Stomach (tissue), 9 donors: ENCODE data around the gene RABEP2. TPM values are rescaled to one million over a fixed set of nuclear protein-coding genes. Genes with fewer than 3 reads are reported as not detected.

Experiments
- DNase-seq, 2 donors: peaks; one replicate each; pipeline versions ENCODE4 v3.0.0 to v3.0.0-alpha.2; 2013 to 2019
- H3K27ac ChIP-seq, 5 donors: fragments of 200-600 bp in 4 of 5; sonication (generic) in 4 of 5; one replicate each; pipeline ENCODE4 v1.5.1; 2013 to 2019; ENCODE audit warnings: mild to moderate bottlenecking in 1 of 5, moderate library complexity in 1 of 5
- H3K27me3 ChIP-seq, 3 donors: fragments of 200-600 bp; sonication (generic); one replicate each; pipeline ENCODE4 v1.5.1; 2017 to 2019; ENCODE audit warnings: mixed run types in 1 of 3
- H3K36me3 ChIP-seq, 4 donors: fragments of 200-600 bp; sonication (generic); 1 replicate in 3 of 4; 2 replicates in 1 of 4; pipeline ENCODE4 v1.5.1; 2016 to 2019
- H3K4me1 ChIP-seq, 4 donors: fragments of 200-600 bp; sonication (generic); one replicate each; pipeline ENCODE4 v1.5.1; 2016 to 2019
- H3K4me3 ChIP-seq, 4 donors: fragments of 200-600 bp; sonication (generic) in 3 of 4; one replicate each; pipeline ENCODE4 v1.5.1; 2016 to 2019; ENCODE audit warnings: mild to moderate bottlenecking in 1 of 4
- H3K9me3 ChIP-seq, 4 donors: fragments of 200-600 bp; sonication (generic); one replicate each; pipeline ENCODE4 v1.5.1; 2016 to 2019
- EP300 ChIP-seq: sonication (generic); formaldehyde crosslinking; IDR thresholded peaks from one replicate; pipeline ENCODE4 v1.6.1; 2017; ENCODE audit warnings: antibody characterized with exemption
- POLR2A ChIP-seq, 4 donors: fragments of 450-650 bp; IDR thresholded peaks; one replicate each; pipeline ENCODE4 v1.6.1; 2016; ENCODE audit warnings: antibody characterized with exemption in 4 of 4, control low read depth in 2 of 4, mild to moderate bottlenecking in 1 of 4, moderate library complexity in 1 of 4
- POLR2AphosphoS5 ChIP-seq, 3 donors: sonication (generic); formaldehyde crosslinking; IDR thresholded peaks; one replicate each; pipeline ENCODE4 v1.6.1; 2016; ENCODE audit warnings: antibody characterized with exemption in 3 of 3
- WGBS, 5 donors: extraction: QIAGEN DNeasy Blood & Tissue Kit in 3 of 5; methylation state at CpG; one replicate each; pipeline versions ENCODE4 v1.1.5 to v1.1.7; 2013 to 2018; 5-methylcytosine and 5-hydroxymethylcytosine counted together
- intact Hi-C: fragments of 100-400 bp; cut with DNase I; formaldehyde crosslinking; loops from one replicate; pipeline ENCODE4 v1.15.1; 2023; ENCODE audit warnings: low total_unique reads
- polyA plus RNA-seq, 3 donors: library from polyadenylated mRNA; stranded (reverse); fragments of 200-250 nt; gene quantifications; one replicate each; pipeline ENCODE4 v1.2.3, GENCODE V29; 2013
- total RNA-seq, 5 donors: library from RNA; depleted of rRNA; stranded (reverse); fragments of >200 nt; gene quantifications; one replicate each; pipeline versions ENCODE4 v1.1.0 to v1.2.3, GENCODE V29; 2014 to 2016
- TF ChIP-seq, protein P1 (sequence below), 7 experiments: fragments of 450-650 bp in 4 of 7; fragments of 200-600 bp in 3 of 7; sonication (generic) in 3 of 7; IDR thresholded peaks; one replicate each; pipeline ENCODE4 v1.5.1; 2016 to 2019; ENCODE audit warnings: antibody characterized with exemption in 7 of 7, control low read depth in 2 of 7, mild to moderate bottlenecking in 1 of 7
- donor health status: healthy with polysubstance abuse.
- donor health status: Bipolar disorder and iron deficiency.
- donor health status: healthy.

The RABEP2 gene
- total and polyA plus RNA-seq, 8 donors = 20.3 to 350 (median 33.7) TPM

DNA sequence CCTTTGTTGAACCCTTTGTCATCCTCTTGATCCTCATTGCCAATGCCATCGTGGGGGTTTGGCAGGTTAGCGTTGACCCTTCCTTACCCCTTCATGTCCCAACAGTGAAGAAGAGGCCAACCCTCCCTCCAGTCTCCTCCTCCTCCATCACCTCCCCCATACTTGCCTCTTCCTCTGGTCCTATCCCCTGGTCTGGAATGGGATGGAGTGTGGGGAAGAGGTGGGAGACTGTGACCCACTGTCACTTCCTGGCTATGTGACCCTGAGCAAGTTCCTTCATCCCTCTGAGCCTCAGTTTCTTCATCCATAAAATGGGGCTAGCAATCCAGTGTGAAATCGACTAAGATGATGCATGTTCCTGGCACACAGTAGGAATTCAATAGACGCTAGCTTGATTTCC is 44.1 kb downstream of the RABEP2 start:
- intact Hi-C loops = loop anchor here (10.0 kb wide), 2 partner anchors 46 to 54 kb away; partner anchors contain the start of gene CD19
- peaks cover 0 to 44% (median 10%) of the 10 kb centered on the region in 3 donors for H3K27me3 ChIP-seq
- TF ChIP-seq EP300 (no peak), POLR2A (IDR thresholded peaks at IDR 0.05) (no peak), POLR2AphosphoS5 (IDR thresholded peaks at IDR 0.05) (no peak)
- TF ChIP-seq, protein P1, sequence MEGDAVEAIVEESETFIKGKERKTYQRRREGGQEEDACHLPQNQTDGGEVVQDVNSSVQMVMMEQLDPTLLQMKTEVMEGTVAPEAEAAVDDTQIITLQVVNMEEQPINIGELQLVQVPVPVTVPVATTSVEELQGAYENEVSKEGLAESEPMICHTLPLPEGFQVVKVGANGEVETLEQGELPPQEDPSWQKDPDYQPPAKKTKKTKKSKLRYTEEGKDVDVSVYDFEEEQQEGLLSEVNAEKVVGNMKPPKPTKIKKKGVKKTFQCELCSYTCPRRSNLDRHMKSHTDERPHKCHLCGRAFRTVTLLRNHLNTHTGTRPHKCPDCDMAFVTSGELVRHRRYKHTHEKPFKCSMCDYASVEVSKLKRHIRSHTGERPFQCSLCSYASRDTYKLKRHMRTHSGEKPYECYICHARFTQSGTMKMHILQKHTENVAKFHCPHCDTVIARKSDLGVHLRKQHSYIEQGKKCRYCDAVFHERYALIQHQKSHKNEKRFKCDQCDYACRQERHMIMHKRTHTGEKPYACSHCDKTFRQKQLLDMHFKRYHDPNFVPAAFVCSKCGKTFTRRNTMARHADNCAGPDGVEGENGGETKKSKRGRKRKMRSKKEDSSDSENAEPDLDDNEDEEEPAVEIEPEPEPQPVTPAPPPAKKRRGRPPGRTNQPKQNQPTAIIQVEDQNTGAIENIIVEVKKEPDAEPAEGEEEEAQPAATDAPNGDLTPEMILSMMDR (IDR thresholded peaks at IDR 0.05) = no peak
- DNase-seq = no peak
- 73 to 83% (median 77%) methylated on average over 4 of the region's 4 CpGs for WGBS, 5 donors
- H3K36me3 ChIP-seq = no peaks in the 10 kb centered on the region
- no peak overlapping the region for H3K27ac ChIP-seq
- H3K4me1 ChIP-seq = peaks cover 14 to 20% (median 18%) of the 10 kb centered on the region in 4 donors
- H3K4me3 ChIP-seq = no peak overlapping the region
- H3K9me3 ChIP-seq = no peaks in the 10 kb centered on the region

DNA sequence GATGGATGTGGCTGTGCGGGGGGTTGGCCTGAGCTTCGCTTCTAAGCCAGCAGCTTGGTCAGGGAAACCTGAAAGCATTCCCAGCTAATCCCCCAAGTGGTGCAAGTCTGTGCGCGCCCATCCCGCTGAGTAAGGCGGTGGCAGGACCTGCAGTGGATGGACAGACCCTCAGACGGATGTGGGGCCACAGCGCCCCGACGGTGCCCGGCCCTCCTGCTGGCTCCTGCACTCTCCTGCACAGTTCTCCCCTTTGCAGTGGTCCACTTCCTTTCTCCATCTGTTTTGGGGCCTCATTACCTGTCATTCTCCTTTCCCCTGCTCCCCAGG is 44.5 kb downstream of the RABEP2 start:
- WGBS, 5 donors = 7 to 39% (median 23%) methylated on average over 5 to 11 of the region's 11 CpGs
- intact Hi-C loops = loop anchor here (10.0 kb wide), 2 partner anchors 46 to 54 kb away; partner anchors contain the start of gene CD19
- Histone ChIP-seq H3K27ac (no peak overlapping the region), H3K27me3 (peaks cover 0 to 44% (median 10%) of the 10 kb centered on the region in 3 donors), H3K4me3 (peak overlapping the region in 3 of 4 donors; percentile 64 to 87 (median 71)), H3K36me3 (no peaks in the 10 kb centered on the region), H3K4me1 (peaks cover 14 to 20% (median 18%) of the 10 kb centered on the region in 4 donors), H3K9me3 (no peaks in the 10 kb centered on the region)
- no peak for DNase-seq
- TF ChIP-seq EP300 (no peak), POLR2AphosphoS5 (IDR thresholded peaks at IDR 0.05) (no peak), POLR2A (IDR thresholded peaks at IDR 0.05) (no peak)
- TF ChIP-seq, protein P1 (IDR thresholded peaks at IDR 0.05) = no peak

DNA sequence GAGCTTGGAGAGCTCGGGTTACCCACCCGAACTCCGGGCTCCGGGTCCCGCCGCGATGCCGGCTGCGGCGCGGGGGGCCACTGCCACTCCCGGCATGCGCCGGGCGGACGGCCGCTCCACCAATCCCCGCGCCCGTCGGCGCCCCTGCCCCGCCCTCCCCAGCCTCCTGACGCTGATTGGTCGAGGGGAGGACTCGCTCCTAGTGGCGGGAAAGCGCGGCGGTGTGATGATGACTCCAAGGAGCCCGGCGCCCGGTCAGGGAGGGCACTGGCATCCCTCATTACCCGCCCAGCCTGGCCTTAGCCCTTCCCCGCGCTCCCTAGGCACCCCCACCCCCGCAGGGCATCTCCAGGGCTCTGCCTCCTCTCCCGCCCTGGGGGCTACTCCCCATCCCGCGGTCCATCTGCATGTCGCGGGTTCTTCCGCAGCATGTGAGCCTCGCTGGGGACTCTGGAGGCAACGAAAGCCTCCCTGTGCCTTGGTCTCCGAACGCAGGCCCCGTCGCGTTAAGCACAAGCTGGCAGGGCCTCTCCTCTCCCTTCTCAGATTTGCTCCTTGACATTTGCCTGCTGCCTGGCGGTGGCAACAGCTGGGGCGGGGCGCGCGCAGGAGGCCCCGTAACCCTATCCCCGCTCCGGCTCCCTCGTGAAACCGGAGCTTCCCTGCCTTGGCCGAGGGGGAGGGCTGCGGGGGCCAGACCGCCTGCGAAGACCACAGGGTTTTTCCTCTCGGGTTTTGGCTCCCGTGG is 45.0 kb downstream of the RABEP2 start:
- TF ChIP-seq, protein P1 (IDR thresholded peaks at IDR 0.05) = peak in 3 of 7 experiments; percentile 10 to 43 (median 11)
- TF ChIP-seq EP300 = no peak
- no peak for TF ChIP-seq POLR2A (IDR thresholded peaks at IDR 0.05)
- peak in 1 of 3 donors; percentile 7 for TF ChIP-seq POLR2AphosphoS5 (IDR thresholded peaks at IDR 0.05)
- 0 to 3% (median 1%) methylated on average over 42 to 66 of the region's 66 CpGs; no CpG with 5 or more reads in 1 of the 5 donors for WGBS, 5 donors
- Histone ChIP-seq H3K4me1 (peaks cover 14 to 20% (median 18%) of the 10 kb centered on the region in 4 donors), H3K27me3 (peaks cover 0 to 44% (median 10%) of the 10 kb centered on the region in 3 donors), H3K4me3 (peak overlapping the region; percentile 64 to 87 (median 69)), H3K36me3 (peaks cover 0 to 5% (median 0%) of the 10 kb centered on the region in 4 donors), H3K27ac (peak overlapping the region in 3 of 5 donors; percentile 36 to 62 (median 41)), H3K9me3 (no peaks in the 10 kb centered on the region)
- peak; percentile 89 to 95 for DNase-seq
- intact Hi-C loops = loop anchor here (10.0 kb wide), 2 partner anchors 45 to 55 kb away; partner anchors contain the start of gene CD19

DNA sequence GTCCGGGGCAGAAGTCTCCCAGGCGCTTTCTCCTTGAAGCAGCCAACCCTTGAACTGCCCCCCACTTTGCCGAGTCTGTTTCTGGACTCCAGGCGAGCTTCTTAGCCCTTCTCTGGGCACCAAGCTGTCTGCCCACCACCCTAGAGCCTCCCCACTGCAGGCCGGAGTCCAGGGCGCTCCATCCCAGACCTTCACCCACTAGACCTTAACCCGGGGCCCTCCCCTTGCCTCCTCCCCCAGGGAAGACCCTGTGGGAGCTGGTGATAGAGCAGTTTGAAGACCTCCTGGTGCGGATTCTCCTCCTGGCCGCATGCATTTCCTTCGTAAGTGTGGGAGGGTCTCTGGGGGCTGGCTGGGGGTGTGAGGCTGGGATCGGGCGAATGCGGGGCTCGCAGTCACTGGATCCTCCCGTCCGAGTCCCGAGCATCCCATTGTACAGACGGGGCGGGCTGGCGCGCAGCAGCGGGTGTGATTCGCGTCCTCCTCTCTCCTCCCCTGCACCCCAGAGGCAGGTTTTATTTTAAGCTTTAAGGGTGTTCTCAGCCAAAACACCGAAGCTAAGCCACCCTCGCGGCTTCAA is 45.7 kb downstream of the RABEP2 start:
- Histone ChIP-seq H3K27ac (peak overlapping the region in 3 of 5 donors; percentile 36 to 62 (median 41)), H3K27me3 (peaks cover 0 to 42% (median 10%) of the 10 kb centered on the region in 3 donors), H3K9me3 (no peaks in the 10 kb centered on the region), H3K36me3 (peaks cover 0 to 12% (median 5%) of the 10 kb centered on the region in 4 donors), H3K4me3 (peak overlapping the region; percentile 64 to 87 (median 69)), H3K4me1 (peaks cover 14 to 20% (median 18%) of the 10 kb centered on the region in 4 donors)
- TF ChIP-seq POLR2A (IDR thresholded peaks at IDR 0.05) (no peak), EP300 (no peak), POLR2AphosphoS5 (IDR thresholded peaks at IDR 0.05) (no peak)
- TF ChIP-seq, protein P1 (IDR thresholded peaks at IDR 0.05) = no peak
- WGBS, 5 donors = 1 to 2% (median 1%) methylated on average over 20 to 27 of the region's 27 CpGs
- no peak for DNase-seq
- intact Hi-C loops = no loop called here
